GM12872 (cell line): Measurements from ENCODE around the gene DUS1L.

ENCODE experiments used
- TF ChIP-seq, protein P1 (sequence below): IDR thresholded peaks from 3 replicates; pipeline ENCODE4 v1.5.1; 2011; ENCODE audit warnings: low read depth, mild to moderate bottlenecking, low read length, moderate library complexity; ENCODE audit not compliant: insufficient read depth

DUS1L gene

DNA sequence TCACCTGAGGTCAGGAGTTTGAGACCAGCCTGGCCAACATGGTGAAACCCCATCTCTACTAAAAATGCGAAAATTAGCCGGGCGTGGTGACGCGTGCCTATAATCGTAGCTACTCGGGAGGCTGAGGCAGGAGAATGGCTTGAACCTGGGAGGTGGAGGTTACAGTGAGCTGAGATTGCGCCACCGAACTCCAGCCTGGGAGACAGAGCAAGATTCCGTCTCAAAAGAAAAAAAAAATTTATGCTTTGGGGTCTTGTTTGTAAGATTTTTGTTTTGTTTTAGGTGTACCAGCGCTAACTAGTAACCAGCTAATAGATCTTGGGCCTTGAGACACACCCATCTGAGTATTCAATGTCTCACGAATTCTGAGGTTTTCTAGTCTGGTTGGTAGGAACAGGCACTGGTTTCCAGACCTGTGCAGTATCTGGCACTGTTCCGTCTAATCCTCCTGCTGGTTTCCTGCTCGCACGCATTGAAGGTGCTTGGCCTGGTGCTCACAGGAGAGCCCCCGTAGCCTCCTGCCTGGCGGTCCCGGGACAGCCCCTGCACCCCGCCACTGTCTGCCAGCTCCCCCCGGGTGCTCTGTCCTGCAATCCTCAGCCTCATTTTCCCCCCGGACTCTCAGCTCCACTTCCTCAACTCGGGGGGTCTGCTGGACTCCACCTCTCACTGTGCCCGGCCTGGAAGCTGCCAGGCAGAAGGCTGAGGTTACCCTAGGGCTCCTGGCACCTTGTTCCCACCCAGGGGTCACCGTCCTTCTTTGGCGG is 10.6 kb upstream of the DUS1L start:
- TF ChIP-seq, protein P1, sequence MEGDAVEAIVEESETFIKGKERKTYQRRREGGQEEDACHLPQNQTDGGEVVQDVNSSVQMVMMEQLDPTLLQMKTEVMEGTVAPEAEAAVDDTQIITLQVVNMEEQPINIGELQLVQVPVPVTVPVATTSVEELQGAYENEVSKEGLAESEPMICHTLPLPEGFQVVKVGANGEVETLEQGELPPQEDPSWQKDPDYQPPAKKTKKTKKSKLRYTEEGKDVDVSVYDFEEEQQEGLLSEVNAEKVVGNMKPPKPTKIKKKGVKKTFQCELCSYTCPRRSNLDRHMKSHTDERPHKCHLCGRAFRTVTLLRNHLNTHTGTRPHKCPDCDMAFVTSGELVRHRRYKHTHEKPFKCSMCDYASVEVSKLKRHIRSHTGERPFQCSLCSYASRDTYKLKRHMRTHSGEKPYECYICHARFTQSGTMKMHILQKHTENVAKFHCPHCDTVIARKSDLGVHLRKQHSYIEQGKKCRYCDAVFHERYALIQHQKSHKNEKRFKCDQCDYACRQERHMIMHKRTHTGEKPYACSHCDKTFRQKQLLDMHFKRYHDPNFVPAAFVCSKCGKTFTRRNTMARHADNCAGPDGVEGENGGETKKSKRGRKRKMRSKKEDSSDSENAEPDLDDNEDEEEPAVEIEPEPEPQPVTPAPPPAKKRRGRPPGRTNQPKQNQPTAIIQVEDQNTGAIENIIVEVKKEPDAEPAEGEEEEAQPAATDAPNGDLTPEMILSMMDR, result no peak

DNA sequence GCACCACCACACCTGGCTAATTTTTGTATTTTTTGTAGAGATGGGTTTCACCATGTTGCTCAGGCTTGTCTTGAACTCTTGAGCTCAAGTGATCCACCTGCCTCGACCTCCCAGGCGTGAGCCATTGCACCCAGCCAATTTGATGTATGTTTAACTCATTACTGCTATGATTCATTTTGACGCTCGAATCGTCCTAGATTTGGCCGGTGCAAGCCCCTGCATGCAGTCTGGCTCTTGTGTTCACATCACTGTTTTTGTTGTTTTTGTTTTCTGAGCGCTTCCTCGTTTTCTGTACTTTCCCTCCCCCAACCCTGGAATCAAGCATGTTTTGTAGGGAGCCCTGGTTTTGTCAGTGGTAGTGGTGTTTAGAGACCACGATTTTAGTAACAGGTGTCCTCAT is 7.8 kb upstream of the DUS1L start:
- TF ChIP-seq, protein P1, result no peak

DNA sequence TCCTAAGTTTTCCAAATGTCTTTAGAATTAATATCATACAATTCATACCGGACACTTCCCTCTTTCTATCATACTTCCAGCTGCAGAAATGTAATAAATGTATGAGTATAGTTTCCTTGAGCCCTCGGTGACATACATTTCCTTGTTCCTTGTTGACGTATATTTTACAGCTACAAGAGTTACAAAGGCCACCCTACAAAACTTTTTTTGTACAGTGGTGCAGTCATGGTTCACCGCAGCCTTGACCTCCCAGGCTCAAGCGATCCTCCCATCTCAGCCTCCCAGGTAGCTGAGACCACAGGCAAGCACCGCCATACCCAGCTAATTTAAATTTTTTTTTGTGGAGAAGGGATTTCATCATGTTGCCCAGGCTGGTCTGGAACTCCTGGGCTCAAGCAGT is 7.2 kb upstream of the DUS1L start:
- TF ChIP-seq, protein P1, result no peak

DNA sequence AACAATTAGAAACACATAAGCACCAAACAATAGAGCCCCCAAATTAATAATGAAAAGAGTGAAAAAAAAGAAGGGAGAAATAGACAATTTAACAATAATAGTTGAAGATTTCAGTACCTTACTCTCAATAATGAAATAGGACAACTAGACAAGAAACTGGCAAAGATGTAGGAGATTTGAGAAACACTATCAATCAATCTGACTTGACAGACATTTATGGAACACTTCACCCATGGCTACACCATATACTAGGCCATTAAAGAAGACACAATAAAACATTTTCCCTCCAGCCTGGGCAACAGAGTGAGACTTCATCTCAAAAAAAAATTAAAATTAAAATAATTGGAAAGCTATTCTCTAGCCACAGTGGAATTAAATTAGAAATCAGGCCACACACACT is 5.0 kb upstream of the DUS1L start:
- TF ChIP-seq, protein P1, result no peak

DNA sequence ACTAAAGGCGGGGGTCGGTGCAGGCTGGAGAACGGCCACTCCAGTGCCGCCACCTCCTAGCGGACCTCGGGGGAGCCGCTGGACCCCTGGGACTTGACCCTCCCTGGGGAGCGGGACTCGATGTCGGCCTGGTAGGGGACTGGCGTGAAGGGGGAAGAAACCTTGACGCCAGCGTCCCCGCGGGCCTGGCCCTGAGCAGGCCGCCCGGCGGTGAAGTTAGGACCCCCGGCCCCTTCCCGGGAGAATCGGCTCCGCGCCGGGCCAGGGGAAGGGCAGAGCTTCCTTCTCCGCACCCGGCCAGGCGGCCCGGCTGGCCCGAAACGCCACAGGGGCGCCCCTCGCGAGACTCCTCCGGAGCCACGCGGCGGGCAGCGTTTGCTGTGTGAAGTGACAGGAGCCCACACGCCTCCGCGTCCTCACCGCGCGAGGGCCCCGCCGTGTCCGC is 389 bp downstream of the DUS1L start:
- TF ChIP-seq, protein P1, result no peak

DNA sequence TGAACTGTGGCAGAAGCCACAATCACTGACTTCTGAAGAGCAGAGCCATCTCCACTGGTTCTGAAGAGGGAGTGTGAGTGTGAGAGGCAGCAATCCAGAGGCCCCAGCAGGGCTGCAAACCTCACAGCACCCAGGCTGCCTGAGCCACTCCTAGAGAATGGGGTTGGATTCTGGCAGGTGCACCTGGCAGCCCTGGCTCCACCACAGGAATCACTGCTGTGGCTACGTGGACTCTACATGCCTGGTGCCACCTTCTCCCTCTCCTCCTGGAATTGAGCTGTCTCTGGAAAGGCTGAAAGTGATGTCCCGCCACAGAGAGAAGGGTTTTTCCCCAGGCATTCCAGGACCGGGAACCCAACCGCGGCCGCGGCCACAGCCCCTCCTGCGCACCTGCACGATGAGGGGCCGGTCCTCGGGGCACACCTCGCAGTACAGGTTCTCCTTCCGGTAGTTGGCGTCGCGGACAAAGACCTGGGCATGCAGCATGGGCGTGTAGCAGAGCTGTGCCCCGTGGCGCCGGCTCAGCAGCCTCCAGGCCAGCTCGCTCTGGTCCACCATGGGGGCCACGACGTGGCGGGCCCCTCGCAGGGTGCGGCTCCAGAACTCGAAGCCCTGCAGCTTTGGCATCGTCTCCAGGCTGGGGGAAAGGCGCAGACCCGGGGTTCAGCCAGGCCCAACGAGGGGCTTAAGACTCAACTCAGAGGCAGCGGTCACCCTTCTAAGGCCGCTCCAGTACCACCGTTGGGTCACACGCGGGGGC is 991 bp downstream of the DUS1L start:
- TF ChIP-seq, protein P1, result no peak
